Measurements from ENCODE around the gene TRIM3.
"Not testable (repeated sequence)": the region's sequence is repeated elsewhere in the genome, so short reads cannot be mapped to it uniquely, and the experiment has no call there.

Gene TRIM3

DNA sequence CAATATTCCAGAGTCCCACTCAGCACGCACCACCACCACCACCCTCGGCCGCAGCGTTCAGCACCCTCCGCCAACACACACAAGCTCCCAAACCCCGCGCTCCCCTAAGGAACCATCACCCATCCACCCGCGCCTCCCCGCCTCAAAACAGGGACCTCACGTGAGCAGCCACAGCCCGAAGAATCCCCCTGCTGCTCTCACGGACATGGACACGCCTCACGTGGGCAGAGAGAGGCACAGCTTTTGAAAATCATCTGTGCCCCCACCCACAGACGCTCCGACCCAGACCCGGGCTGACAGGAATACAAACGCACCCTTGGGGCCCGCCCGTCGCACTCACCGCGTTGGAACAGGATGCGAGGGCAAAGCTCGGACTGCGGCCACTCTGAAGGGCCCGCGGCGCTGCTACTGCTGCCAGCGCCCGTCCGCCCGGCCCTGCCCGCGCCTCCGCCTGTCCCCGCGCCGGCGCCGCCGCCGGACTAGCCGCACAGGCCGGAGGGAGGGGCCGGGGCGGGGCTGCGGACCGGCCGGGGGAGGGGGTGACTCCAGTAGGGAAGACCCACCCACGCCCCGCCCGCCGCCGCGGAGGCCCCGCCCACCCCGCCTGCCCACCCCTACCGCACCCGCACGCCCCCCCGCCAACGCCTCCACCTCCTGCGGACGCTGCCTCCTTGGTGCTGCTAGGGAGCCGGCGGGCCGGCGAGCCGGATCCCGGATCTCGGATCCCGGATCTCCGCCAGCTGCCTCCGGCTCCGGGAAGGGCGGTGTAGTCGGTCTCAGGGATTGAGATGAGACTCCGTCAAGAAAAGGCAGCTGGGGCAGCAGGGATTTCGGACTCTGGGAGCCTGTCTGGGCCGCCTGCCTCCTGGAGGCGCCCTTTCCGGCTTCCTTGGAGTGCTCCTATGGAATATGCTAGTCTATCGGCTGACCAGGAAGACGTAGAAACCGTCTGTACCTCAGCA lies at the start of gene TRIM3:
Gene TRIM3 (minus strand): TSS at position 491 of the 962 bp plus-strand sequence. CDS start 8,246 bp downstream, outside the sequence.
- peak; percentile 85 for DNase-seq

GRCh38 chr11:6523253-6523652 lies 49.5 kb upstream of the TRIM3 start:
- DNase-seq = no peak

GRCh38 chr11:6521946-6522345 lies 48.2 kb upstream of the TRIM3 start:
- DNase-seq = not testable (repeated sequence)

DNA sequence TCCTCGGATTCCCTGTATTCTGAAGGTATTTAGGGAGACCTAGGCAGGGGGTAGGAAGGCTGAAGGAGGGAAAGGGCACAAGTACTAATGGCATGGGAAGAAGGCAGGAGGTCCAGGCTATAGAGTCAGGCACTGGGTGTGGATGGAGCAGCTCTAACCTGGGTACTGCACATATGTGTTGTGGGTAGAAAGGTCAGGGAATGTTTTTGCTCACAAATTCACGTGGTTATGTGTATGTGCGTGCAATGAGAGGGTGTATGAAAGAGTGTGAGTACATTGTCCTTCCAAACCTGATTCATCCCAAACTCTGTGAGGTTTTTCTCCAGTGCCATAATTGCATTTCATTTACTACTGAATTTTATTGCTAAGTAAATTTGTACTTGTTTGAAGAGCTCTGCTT lies 46.5 kb upstream of the TRIM3 start:
- no peak for DNase-seq

DNA sequence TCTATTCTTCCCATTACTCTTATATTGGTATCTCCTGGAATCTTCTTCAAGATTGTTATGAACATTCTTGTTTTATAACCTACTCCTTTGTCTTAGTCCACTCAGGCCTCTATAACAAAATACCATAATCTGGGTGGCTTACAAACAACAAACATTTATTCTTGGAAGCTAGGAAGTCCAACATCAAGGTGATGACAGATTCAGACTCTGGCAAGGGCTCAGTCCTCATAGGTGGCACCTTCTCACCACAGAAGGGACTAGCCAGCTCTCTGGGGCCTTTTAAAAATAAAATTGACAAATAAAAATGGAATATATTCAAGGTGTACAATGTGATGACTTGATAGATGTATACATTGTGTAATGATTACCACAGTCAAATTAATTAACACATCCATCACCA lies 43.1 kb upstream of the TRIM3 start:
- DNase-seq = no peak

DNA sequence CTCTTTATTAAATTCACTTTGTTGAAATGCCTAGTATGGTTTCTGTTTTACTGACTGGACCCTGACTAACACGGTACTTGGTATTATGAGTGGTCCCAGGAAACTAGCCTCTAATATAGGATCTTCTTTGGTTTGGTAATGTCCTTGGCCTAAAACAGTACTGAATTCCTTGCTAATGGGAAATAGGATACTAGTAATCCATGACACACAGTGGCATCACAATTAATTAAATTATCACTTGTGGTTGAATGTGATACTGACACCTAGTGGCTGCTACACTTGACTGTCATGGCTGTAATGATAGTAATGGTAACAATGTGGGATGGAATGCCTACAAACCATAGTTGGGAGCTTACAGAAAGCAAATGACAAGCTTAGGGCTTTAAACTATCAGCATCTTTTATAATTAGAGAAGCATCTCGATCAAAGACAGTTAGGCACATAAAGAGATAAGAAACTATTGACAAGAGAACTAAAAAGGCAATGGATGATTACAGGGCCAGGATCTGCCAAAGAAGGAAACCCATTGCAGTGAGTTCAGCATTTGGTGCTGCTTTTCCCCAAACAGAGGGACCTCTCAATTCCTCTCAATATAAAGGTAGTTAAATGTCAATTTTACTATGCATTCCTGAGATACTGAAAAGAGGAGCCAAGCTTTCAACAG lies 32.0 kb upstream of the TRIM3 start:
- DNase-seq = peak; percentile 1

DNA sequence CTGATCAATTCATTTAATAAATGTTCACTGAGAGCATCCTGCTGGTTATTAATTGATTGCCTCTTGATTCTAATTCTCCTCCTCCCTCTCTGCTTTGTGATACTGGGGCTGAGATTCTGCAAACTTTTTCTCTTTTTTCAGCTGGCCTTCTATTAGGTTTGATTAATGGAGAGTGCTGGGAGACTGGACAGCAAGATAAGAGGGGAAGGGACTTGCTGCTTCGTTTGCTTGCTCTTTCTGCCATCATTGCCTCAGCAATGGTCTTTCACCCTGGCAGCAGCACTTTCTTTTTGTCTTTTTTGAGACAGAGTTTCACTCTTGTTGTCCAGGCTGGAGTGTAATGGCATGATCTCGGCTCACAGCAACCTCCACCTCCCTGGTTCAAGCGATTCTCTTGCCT lies 30.4 kb upstream of the TRIM3 start:
- no peak for DNase-seq

GRCh38 chr11:6502382-6502781 lies 28.6 kb upstream of the TRIM3 start:
- no peak for DNase-seq

DNA sequence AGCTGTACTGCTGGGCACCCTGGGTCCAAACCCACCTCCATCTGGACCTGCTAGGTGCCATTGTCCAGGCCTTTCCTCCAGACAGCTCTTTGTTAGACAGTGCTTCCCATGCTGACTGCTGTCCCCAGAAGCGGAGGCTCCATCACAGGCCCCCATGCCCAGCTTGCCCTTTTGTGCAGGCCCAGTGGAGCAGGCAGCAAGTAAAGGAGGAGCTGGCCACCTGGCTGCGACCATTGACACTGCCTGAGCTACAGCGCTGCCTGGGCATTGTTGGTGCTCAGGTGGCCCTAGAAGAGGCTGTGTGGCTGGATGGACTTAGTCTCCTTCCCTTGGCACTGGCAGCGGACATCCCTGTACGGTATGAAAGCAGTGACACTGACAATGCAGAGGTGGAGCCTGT lies 24.8 kb upstream of the TRIM3 start:
- DNase-seq = no peak

DNA sequence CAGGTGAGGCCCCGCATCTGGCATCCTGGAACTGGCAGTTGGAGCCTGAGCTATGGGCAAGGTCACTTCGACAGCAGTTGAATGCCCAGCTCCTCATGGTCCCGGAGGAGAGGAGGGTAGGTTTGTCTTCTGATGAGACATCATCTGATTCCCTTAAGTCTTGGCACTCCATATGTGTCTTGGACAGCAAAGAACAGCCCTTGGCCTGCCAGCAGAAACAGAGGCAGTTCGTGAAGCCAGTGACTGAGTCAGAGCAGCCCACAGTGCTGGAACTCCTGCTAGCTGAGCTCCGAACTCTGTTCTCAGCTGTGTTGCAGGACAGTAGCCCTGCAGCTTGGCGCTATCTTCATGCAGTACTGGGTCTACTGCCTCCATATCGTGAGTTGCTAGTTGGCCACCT lies 24.4 kb upstream of the TRIM3 start:
- no peak for DNase-seq

DNA sequence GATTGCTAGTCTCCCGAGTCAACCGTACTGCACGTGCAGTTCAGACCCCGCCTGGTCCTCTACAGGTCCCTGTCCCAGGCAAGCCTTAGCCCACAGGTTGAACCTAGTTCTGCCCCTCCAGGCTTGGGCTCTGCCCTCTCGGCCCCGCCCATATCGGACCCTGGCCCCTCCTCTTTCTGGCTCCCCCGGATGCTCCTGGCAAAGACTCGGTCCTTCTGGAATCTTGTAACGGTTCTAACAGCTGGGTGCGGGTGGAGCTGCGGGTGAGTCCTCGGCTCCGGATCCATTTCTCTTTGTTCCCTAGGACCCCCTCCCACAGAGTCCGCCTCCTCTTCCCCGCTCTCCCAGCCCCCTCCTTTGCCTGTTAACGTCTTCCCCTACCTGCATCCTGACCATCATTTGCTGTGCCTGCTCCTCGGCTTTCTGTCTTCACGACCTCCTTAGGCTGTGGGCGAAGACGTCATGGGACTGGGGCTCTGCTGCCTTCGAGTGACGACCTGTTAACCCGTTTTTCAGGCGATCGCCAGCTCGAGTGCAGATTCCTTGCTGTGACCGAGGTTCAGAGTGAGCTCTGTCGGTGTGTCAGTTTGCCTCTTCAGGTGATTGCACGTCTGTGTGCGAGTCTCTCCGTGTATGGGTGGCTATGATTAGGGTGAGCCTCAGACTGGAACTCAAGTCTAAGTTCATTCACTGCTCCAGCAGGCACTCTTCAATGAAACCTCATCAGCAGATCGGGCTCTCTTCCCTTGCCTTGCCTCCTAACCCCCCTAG lies 23.5 kb upstream of the TRIM3 start, which contains the start of gene DNHD1:
Gene DNHD1 (plus strand): TSS at position 212 of the 771 bp plus-strand sequence. CDS start 936 bp downstream, outside the sequence.
- no peak for DNase-seq

- DNase-seq = no peak
These were observed 15.6 kb upstream of the TRIM3 start for GRCh38 chr11:6489306-6489705.

DNA sequence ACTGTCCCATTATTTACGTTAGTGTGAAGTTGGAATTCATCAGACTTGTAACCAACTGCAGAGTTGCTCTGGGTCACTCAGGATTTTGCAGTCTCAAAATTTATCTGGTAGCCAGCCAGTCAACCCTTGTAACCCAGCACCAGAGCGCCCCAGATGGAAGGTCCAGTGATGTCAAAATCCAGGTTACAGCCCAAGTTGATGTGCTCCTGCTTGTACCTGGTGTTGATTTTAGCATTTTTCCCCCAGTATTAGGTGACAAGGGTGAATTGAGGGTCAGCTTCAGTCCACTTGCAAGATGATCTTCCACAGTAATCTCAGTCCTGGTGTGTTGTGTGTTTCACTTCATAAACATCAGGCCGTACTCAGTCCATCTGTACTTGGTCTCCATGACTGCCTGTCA lies 15.1 kb upstream of the TRIM3 start:
- no peak for DNase-seq

- no peak for DNase-seq
These were observed 14.6 kb upstream of the TRIM3 start for GRCh38 chr11:6488342-6488741.

GRCh38 chr11:6486938-6487337 lies 13.2 kb upstream of the TRIM3 start:
- DNase-seq = no peak

- no peak for DNase-seq
These were observed 12.5 kb upstream of the TRIM3 start for GRCh38 chr11:6486256-6486655.

GRCh38 chr11:6485661-6486060 lies 11.9 kb upstream of the TRIM3 start:
- DNase-seq = no peak

DNA sequence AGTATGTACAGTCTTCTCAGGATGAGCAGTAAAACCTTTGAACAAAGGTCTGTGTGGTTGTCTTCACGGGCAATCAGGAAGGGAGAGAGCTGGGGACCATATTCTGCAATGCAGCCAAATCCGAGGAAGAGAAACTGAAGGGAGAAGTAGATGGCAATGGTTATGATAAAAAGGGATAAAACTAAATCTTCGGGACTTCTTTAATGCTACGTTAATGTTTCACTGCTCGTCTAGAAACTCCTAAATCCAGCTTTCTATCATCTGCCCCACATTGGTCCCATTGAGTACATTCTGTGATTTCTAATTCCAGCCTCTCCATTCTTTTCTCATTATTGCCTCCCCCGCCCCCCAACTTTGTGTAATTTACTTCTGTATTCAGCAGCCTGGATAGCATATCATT lies 9.3 kb upstream of the TRIM3 start:
- DNase-seq = no peak

DNA sequence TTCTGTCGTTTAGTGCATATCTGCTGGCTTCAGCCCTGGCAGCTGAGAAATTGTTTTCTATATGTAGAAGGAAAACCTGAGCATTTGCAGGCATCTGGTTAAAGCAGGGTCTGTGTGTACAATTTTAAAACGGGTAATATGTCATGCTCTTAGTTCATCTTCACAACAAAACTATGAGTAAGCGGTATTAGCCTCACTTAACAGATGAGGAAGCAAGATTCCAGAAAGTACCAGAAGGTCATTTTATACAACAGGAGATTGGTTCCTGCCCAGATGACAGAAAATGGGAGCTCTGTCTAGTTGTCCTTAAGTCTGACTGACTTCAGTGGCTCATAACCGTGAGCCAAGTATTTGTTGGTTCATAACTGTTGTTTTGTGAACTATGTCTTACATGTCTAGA lies 8.7 kb upstream of the TRIM3 start:
- no peak for DNase-seq

GRCh38 chr11:6481924-6482275 lies 8.2 kb upstream of the TRIM3 start:
- no peak for DNase-seq

GRCh38 chr11:6481012-6481923 lies 7.5 kb upstream of the TRIM3 start, which contains the start of the genes ARFIP2 and TIMM10B:
Gene ARFIP2 (minus strand): TSS chr11:6481331. CDS start chr11:6480421, 910 bp downstream.
Gene TIMM10B (plus strand): TSS chr11:6481501. CDS start chr11:6481517, 16 bp downstream.
- DNase-seq = peak; percentile 97
